IMR-90 (cell line): ENCODE results near the gene NANOS3. TPM values are rescaled to one million over a fixed set of nuclear protein-coding genes. Genes with fewer than 3 reads are reported as not detected.

Experiments
- ATAC-seq: fragments of 200-7000 bp; cut with Tn5 transposase; 2 replicates; pipeline ENCODE4 v1.9.1; 2020; ENCODE audit warnings: low read depth, mild to moderate bottlenecking, moderate library complexity
- BruUV-seq: library from RNA; stranded (reverse); fragments of 400-500 nt; replicated peaks from 2 replicates; lab custom pipeline; 2021; lab: Mats Ljungman, UMichigan
- CTCF ChIA-PET: fragments of 300-600 bp; formaldehyde crosslinking; extraction: SDS; loops from one replicate; lab custom pipeline; 2021; ENCODE audit warnings: antibody characterized with exemption; lab: Yijun Ruan, JAX
- POLR2A ChIA-PET: fragments of 300-600 bp; sonication (Branson Sonifier 250); formaldehyde crosslinking; loops from one replicate; lab custom pipeline; 2022; ENCODE audit warnings: antibody characterized with exemption; ENCODE audit not compliant: unreplicated experiment; lab: Charles Lee
- DNase-seq: peaks from one replicate; pipeline ENCODE4 v3.0.0; 2013
- H2AFZ ChIP-seq: replicated peaks from 2 replicates; pipeline ENCODE3; 2013; ENCODE audit warnings: low read length, mild to moderate bottlenecking; ENCODE audit not compliant: poor library complexity
- H2AK5ac ChIP-seq: 2 replicates; pipeline ENCODE4 v1.6.1; 2013; ENCODE audit warnings: low read depth, low read length, inconsistent platforms
- H2AK9ac ChIP-seq: replicated peaks from 2 replicates; pipeline ENCODE3; 2013; ENCODE audit warnings: mild to moderate bottlenecking, low read depth, low read length, moderate library complexity; ENCODE audit not compliant: poor library complexity
- H2BK120ac ChIP-seq: 2 replicates; pipeline ENCODE4 v1.6.1; 2013; ENCODE audit warnings: low read depth, low read length, inconsistent platforms
- H2BK15ac ChIP-seq: 3 replicates; pipeline ENCODE4 v1.6.1; 2013; ENCODE audit warnings: low read depth, low read length, inconsistent platforms
- H2BK20ac ChIP-seq: 2 replicates; pipeline ENCODE4 v1.6.1; 2013; ENCODE audit warnings: low read depth, mild to moderate bottlenecking, inconsistent platforms, low read length, moderate library complexity
- H2BK5ac ChIP-seq: 2 replicates; pipeline ENCODE4 v1.6.1; 2013; ENCODE audit warnings: mild to moderate bottlenecking, low read depth, low read length, inconsistent platforms; ENCODE audit not compliant: poor library complexity, severe bottlenecking
- H3K14ac ChIP-seq: replicated peaks from 2 replicates; pipeline ENCODE4 v1.6.1; 2013; ENCODE audit warnings: low read depth, low read length, inconsistent platforms
- H3K18ac ChIP-seq: 2 replicates; pipeline ENCODE4 v1.6.1; 2013; ENCODE audit warnings: low read depth, low read length, control low read depth
- H3K23ac ChIP-seq: 2 replicates; pipeline ENCODE4 v1.6.1; 2013; ENCODE audit warnings: low read depth, low read length, inconsistent platforms
- H3K27ac ChIP-seq: 2 replicates; pipeline ENCODE4 v1.5.1; 2013; ENCODE audit warnings: mild to moderate bottlenecking, control low read depth, low read length; ENCODE audit not compliant: insufficient read depth
- H3K27me3 ChIP-seq: 2 replicates; pipeline ENCODE4 v1.6.1; 2013; ENCODE audit warnings: low read length; ENCODE audit not compliant: control insufficient read depth, insufficient read depth
- H3K36me3 ChIP-seq: 2 replicates; pipeline ENCODE4 v1.6.1; 2013; ENCODE audit warnings: low read length, mixed read lengths; ENCODE audit not compliant: control insufficient read depth, insufficient read depth
- H3K4ac ChIP-seq: 2 replicates; pipeline ENCODE4 v1.6.1; 2013; ENCODE audit warnings: low read depth, low read length, inconsistent platforms
- H3K4me1 ChIP-seq: 2 replicates; pipeline ENCODE4 v1.6.1; 2013; ENCODE audit warnings: low read length, mixed read lengths; ENCODE audit not compliant: control insufficient read depth, insufficient read depth
- H3K4me2 ChIP-seq: 2 replicates; pipeline ENCODE4 v1.6.1; 2013; ENCODE audit warnings: low read depth, mild to moderate bottlenecking, control low read depth, low read length, moderate library complexity
- H3K4me3 ChIP-seq: 2 replicates; pipeline ENCODE4 v1.5.1; 2013; ENCODE audit warnings: low read depth, mild to moderate bottlenecking, control low read depth, low read length, moderate library complexity; ENCODE audit not compliant: insufficient read depth
- H3K56ac ChIP-seq: 2 replicates; pipeline ENCODE4 v1.6.1; 2013; ENCODE audit warnings: low read length, inconsistent platforms; ENCODE audit not compliant: insufficient read depth; ENCODE audit errors: extremely low read depth
- H3K79me1 ChIP-seq, 2 experiments: 2 replicates each; pipeline ENCODE4 v1.6.1; 2013; ENCODE audit warnings: low read length in 2 of 2, inconsistent platforms in 1 of 2, low read depth in 1 of 2
- H3K9ac ChIP-seq: 2 replicates; pipeline ENCODE4 v1.6.1; 2013; ENCODE audit warnings: low read depth, low read length, control low read depth
- H3K9me1 ChIP-seq: 2 replicates; pipeline ENCODE4 v1.6.1; 2013; ENCODE audit warnings: low read length, inconsistent platforms; ENCODE audit not compliant: insufficient read depth
- H3K9me3 ChIP-seq: 2 replicates; pipeline ENCODE4 v1.6.1; 2013; ENCODE audit warnings: low read length; ENCODE audit not compliant: control insufficient read depth, insufficient read depth
- H4K20me1 ChIP-seq: 2 replicates; pipeline ENCODE4 v1.6.1; 2013; ENCODE audit warnings: low read length, inconsistent platforms; ENCODE audit not compliant: insufficient read depth
- H4K5ac ChIP-seq: 2 replicates; pipeline ENCODE4 v1.6.1; 2013; ENCODE audit warnings: mild to moderate bottlenecking, low read depth, low read length, control low read depth
- H4K8ac ChIP-seq, 2 experiments: 2 replicates each; pipeline ENCODE4 v1.6.1; 2013; ENCODE audit warnings: low read depth in 2 of 2, low read length in 2 of 2, control low read depth in 1 of 2, inconsistent platforms in 1 of 2
- H4K91ac ChIP-seq: 2 replicates; pipeline ENCODE4 v1.6.1; 2013; ENCODE audit warnings: low read depth, low read length, inconsistent platforms; ENCODE audit not compliant: insufficient read depth
- BHLHE40 ChIP-seq: fragments of 150-350 bp; IDR thresholded peaks from 2 replicates; pipeline ENCODE4 v1.6.1; 2016; ENCODE audit warnings: mild to moderate bottlenecking, low read depth, low read length
- CTCF ChIP-seq: conservative IDR thresholded peaks from 2 replicates; pipeline ENCODE4 v1.5.1; 2012; ENCODE audit warnings: mild to moderate bottlenecking, low read depth, low read length, improper control_type of control experiment
- FOS ChIP-seq: fragments of 150-350 bp; IDR thresholded peaks from 2 replicates; pipeline ENCODE4 v1.6.1; 2016; ENCODE audit warnings: low read depth, low read length
- MAFK ChIP-seq: IDR thresholded peaks from 2 replicates; pipeline ENCODE4 v1.6.1; 2012; ENCODE audit warnings: low read depth, low read length, improper control_type of control experiment
- MXI1 ChIP-seq: IDR thresholded peaks from 2 replicates; pipeline ENCODE4 v1.6.1; 2012; ENCODE audit warnings: low read depth, mild to moderate bottlenecking, low read length, moderate library complexity, borderline replicate concordance
- NFE2L2 ChIP-seq: fragments of 150-350 bp; IDR thresholded peaks from 2 replicates; pipeline ENCODE4 v1.6.1; 2016; ENCODE audit warnings: low read depth, mild to moderate bottlenecking, low read length
- POLR2A ChIP-seq: IDR thresholded peaks from 2 replicates; pipeline ENCODE4 v1.6.1; 2012; ENCODE audit warnings: mild to moderate bottlenecking, low read depth, low read length
- USF2 ChIP-seq: fragments of 150-350 bp; IDR thresholded peaks from 2 replicates; pipeline ENCODE4 v1.6.1; 2017; ENCODE audit warnings: mild to moderate bottlenecking, antibody characterized with exemption, low read length, low read depth
- WGBS, 2 experiments: methylation state at CpG; one replicate each; pipeline versions ENCODE4 v1.1.5 to v1.1.7; 2013; ENCODE audit warnings: missing lambda C conversion rate in 2 of 2; ENCODE audit not compliant: insufficient read length in 1 of 2; ENCODE audit errors: extremely low coverage in 2 of 2; 5-methylcytosine and 5-hydroxymethylcytosine counted together
- dilution Hi-C: fragments of 300-500 bp; cut with HindIII; formaldehyde crosslinking; loops from one replicate; pipeline ENCODE4 v1.14.3; 2018; ENCODE audit warnings: low sequenced_read_pairs; ENCODE audit not compliant: unreplicated experiment
- in situ Hi-C: fragments of 300-500 bp; cut with MboI; formaldehyde crosslinking; loops from 3 replicates; pipeline ENCODE4 v1.14.3; 2019; ENCODE audit warnings: low sequenced_read_pairs, inconsistent platforms, mixed read lengths
- intact Hi-C: fragments of 100-400 bp; cut with micrococcal nuclease; formaldehyde crosslinking; loops from 2 replicates; pipeline ENCODE4 v1.10.0; 2022
- polyA plus RNA-seq, 3 experiments: library from polyadenylated mRNA; depleted of rRNA; stranded (reverse); fragments of >200 nt; gene quantifications; 2 replicates each; pipeline ENCODE4 v1.2.3, GENCODE V29; 2012; ENCODE audit warnings: low replicate concordance in 1 of 3
- total RNA-seq: library from RNA; depleted of rRNA; stranded (reverse); fragments of >200 nt; gene quantifications from 2 replicates; pipeline ENCODE4 v1.2.3, GENCODE V29; 2012

Gene NANOS3
- total and polyA plus RNA-seq, 2 of the 4 experiments (the other 2 are of a cell fraction) = 0.63 TPM; not detected in 1

- dilution Hi-C loops = no loop called here
- Histone ChIP-seq H3K9me1 (peaks cover 9% of the 10 kb centered on the region; the same call in 1 of the 2 replicates), H3K18ac (no peak overlapping the region), H3K79me1 (no peaks in the 10 kb centered on the region), H3K4ac (no peak overlapping the region), H2BK120ac (no peak overlapping the region), H4K20me1 (no peaks in the 10 kb centered on the region), H3K36me3 (no peaks in the 10 kb centered on the region), H3K56ac (no peak overlapping the region), H2BK15ac (no peak overlapping the region), H3K27ac (no peak overlapping the region), H2AK9ac (no peak overlapping the region), H2AFZ (no peak overlapping the region), H3K14ac (no peak overlapping the region), H4K8ac (no peak overlapping the region), H3K4me1 (peaks cover 19% of the 10 kb centered on the region), H3K4me3 (no peak overlapping the region), H4K5ac (no peak overlapping the region), H2BK20ac (no peak overlapping the region), H3K9me3 (no peaks in the 10 kb centered on the region), H2AK5ac (no peak overlapping the region), H3K9ac (no peak overlapping the region), H3K4me2 (no peak overlapping the region), H3K23ac (no peak overlapping the region), H2BK5ac (no peak overlapping the region), H4K91ac (no peak overlapping the region), H3K27me3 (no peaks in the 10 kb centered on the region)
- no TSS peak for BruUV-seq
- intact Hi-C loops = no loop called here
- no peak for TF ChIP-seq USF2
- no peak for TF ChIP-seq MXI1
- no peak for TF ChIP-seq MAFK
- no peak for TF ChIP-seq FOS
- no peak for TF ChIP-seq POLR2A
- TF ChIP-seq BHLHE40 = no peak
- TF ChIP-seq CTCF = no peak
- TF ChIP-seq NFE2L2 = no peak
- in situ Hi-C loops = loop anchor here (25.0 kb wide), 1 partner anchor 460 kb away; no protein-coding TSS in a partner anchor
- no peak for ATAC-seq
- WGBS, 2 experiments = 78% methylated on average over 15 of the region's 27 CpGs; no CpG with 5 or more reads in 1 of the 2 experiments
- POLR2A ChIA-PET = no interaction called here
- DNase-seq = no peak
- CTCF ChIA-PET = interaction anchor here (0.6 kb wide), 1 partner anchor 93 kb away, joined by 3 read pairs; no protein-coding TSS in a partner anchor
These were observed 369 bp downstream of the NANOS3 start for GRCh38 chr19:13877303-13877702.
